GM12878 (cell line): ENCODE measurements around the gene NPTX1. TPM values are rescaled to one million over a fixed set of nuclear protein-coding genes. Genes with fewer than 3 reads are reported as not detected.
"Not testable (repeated sequence)": the region's sequence is repeated elsewhere in the genome, so short reads cannot be mapped to it uniquely, and the experiment has no call there.

Experiments used
- ATAC-seq: fragments of 200-7000 bp; cut with Tn5 transposase; 3 replicates; pipeline ENCODE4 v1.9.1; 2020; ENCODE audit warnings: mild to moderate bottlenecking, moderate library complexity
- BruUV-seq: library from RNA; stranded (reverse); fragments of 400-500 nt; replicated peaks from 2 replicates; lab custom pipeline; 2021; lab: Mats Ljungman, UMichigan
- CTCF ChIA-PET: fragments of 300-600 bp; sonication (Branson Sonifier 250); formaldehyde crosslinking; extraction: SDS; loops from one replicate; lab custom pipeline; 2021; ENCODE audit warnings: inconsistent platforms; lab: Yijun Ruan, JAX
- POLR2A ChIA-PET: fragments of 350-600 bp; formaldehyde crosslinking; extraction: SDS; loops from one replicate; lab custom pipeline; 2021; ENCODE audit warnings: inconsistent platforms; lab: Charles Lee
- RAD21 ChIA-PET: fragments of 300-600 bp; sonication (Branson Sonifier 250); formaldehyde crosslinking; loops from one replicate; lab custom pipeline; 2023; ENCODE audit warnings: antibody characterized with exemption; ENCODE audit not compliant: unreplicated experiment; lab: Charles Lee
- SMC1A ChIA-PET: fragments of 300-600 bp; sonication (Branson Sonifier 250); formaldehyde crosslinking; loops from one replicate; lab custom pipeline; 2023; ENCODE audit not compliant: unreplicated experiment, uncharacterized antibody; lab: Charles Lee
- DNase-seq: peaks from one replicate; pipeline ENCODE4 v3.0.0-alpha.2; 2011; ENCODE audit warnings: low read depth, low spot score
- FAIRE-seq: peaks from 3 replicates; lab custom pipeline; 2011; peaks lifted over from hg19 to GRCh38; lab: Jason Lieb, UNC
- H2AFZ ChIP-seq: 2 replicates; pipeline ENCODE4 v1.6.0; 2011; ENCODE audit warnings: low read depth, low read length, control low read depth; ENCODE audit not compliant: control insufficient read depth
- H3K27ac ChIP-seq: 2 replicates; pipeline ENCODE4 v1.5.1; 2011; ENCODE audit warnings: control low read depth; ENCODE audit not compliant: control insufficient read depth, insufficient read depth
- H3K27me3 ChIP-seq, 2 experiments: replicated peaks in 1 of 2; 2 replicates each; pipeline versions ENCODE4 v1.6.0 to v1.6.1; 2011; ENCODE audit warnings: low read length in 1 of 2; ENCODE audit not compliant: control insufficient read depth in 2 of 2, insufficient read depth in 2 of 2
- H3K36me3 ChIP-seq, 2 experiments: 2 replicates each; pipeline ENCODE4 v1.5.1; 2011; ENCODE audit warnings: low read length in 1 of 2; ENCODE audit not compliant: control insufficient read depth in 2 of 2, insufficient read depth in 2 of 2
- H3K4me1 ChIP-seq: 2 replicates; pipeline ENCODE4 v1.6.1; 2011; ENCODE audit warnings: mild to moderate bottlenecking, low read length, moderate library complexity, mixed read lengths; ENCODE audit not compliant: control insufficient read depth, insufficient read depth
- H3K4me2 ChIP-seq: 2 replicates; pipeline ENCODE4 v1.6.0; 2011; ENCODE audit warnings: control low read depth; ENCODE audit not compliant: control insufficient read depth, insufficient read depth
- H3K4me3 ChIP-seq: fragments of 200-600 bp; sonication (generic); 2 replicates; pipeline ENCODE4 v1.5.1; 2016
- H3K79me2 ChIP-seq: 2 replicates; pipeline ENCODE4 v1.6.0; 2011; ENCODE audit warnings: low read length; ENCODE audit not compliant: control insufficient read depth, insufficient read depth
- H3K9ac ChIP-seq: 2 replicates; pipeline ENCODE4 v1.8.0; 2011; ENCODE audit warnings: low read length, control low read depth, mixed read lengths; ENCODE audit not compliant: control insufficient read depth, insufficient read depth
- H3K9me3 ChIP-seq: replicated peaks from 3 replicates; pipeline ENCODE4 v1.5.1; 2011; ENCODE audit warnings: mild to moderate bottlenecking, low read length; ENCODE audit not compliant: control insufficient read depth, insufficient read depth
- H4K20me1 ChIP-seq: 2 replicates; pipeline ENCODE4 v1.6.0; 2011; ENCODE audit not compliant: control insufficient read depth, insufficient read depth
- ATF3 ChIP-seq: IDR thresholded peaks from 2 replicates; pipeline ENCODE4 v1.6.1; 2011; ENCODE audit warnings: low read depth, mild to moderate bottlenecking, low read length, moderate library complexity, borderline replicate concordance; ENCODE audit errors: extremely low read depth
- ATF7 ChIP-seq: fragments of 450-650 bp; IDR thresholded peaks from 2 replicates; pipeline ENCODE4 v1.6.1; 2016; ENCODE audit warnings: low read depth, mild to moderate bottlenecking
- BCL11A ChIP-seq: IDR thresholded peaks from 2 replicates; pipeline ENCODE4 v1.6.1; 2011; ENCODE audit warnings: low read depth, low read length
- FOXM1 ChIP-seq: IDR thresholded peaks from 2 replicates; pipeline ENCODE4 v1.6.1; 2012; ENCODE audit warnings: low read depth, mild to moderate bottlenecking, inconsistent platforms, low read length, moderate library complexity
- RBBP5 ChIP-seq: fragments of 200-600 bp; sonication (generic); conservative IDR thresholded peaks from 2 replicates; pipeline ENCODE4 v1.6.1; 2016
- SMAD1 ChIP-seq: fragments of 450-650 bp; IDR thresholded peaks from 2 replicates; pipeline ENCODE4 v1.6.1; 2018; ENCODE audit warnings: mild to moderate bottlenecking, low read depth; ENCODE audit not compliant: partially characterized antibody
- SREBF2 ChIP-seq: IDR thresholded peaks from 2 replicates; pipeline ENCODE4 v1.6.1; 2012; ENCODE audit warnings: mild to moderate bottlenecking, low read length
- STAT3 ChIP-seq: IDR thresholded peaks from 2 replicates; pipeline ENCODE4 v1.6.1; 2011; ENCODE audit warnings: low read depth, low read length, improper control_type of control experiment
- TCF12 ChIP-seq: IDR thresholded peaks from 2 replicates; pipeline ENCODE4 v1.6.1; 2011; ENCODE audit warnings: low read depth, mild to moderate bottlenecking, low read length
- USF1 ChIP-seq: IDR thresholded peaks from 2 replicates; pipeline ENCODE4 v1.6.1; 2011; ENCODE audit warnings: borderline replicate concordance, low read depth, mild to moderate bottlenecking, moderate library complexity, mixed read lengths, low read length; ENCODE audit not compliant: insufficient read depth; ENCODE audit errors: extremely low read length
- ZBTB33 ChIP-seq: fragments of 450-650 bp; IDR thresholded peaks from 2 replicates; pipeline ENCODE4 v1.6.1; 2017; ENCODE audit warnings: mild to moderate bottlenecking
- WGBS: methylation state at CpG from one replicate; pipeline ENCODE4 v1.1.6; 2016; ENCODE audit warnings: low lambda C conversion rate; ENCODE audit not compliant: insufficient replicate concordance, insufficient coverage; ENCODE audit errors: missing lambda C conversion rate; 5-methylcytosine and 5-hydroxymethylcytosine counted together
- in situ Hi-C: fragments of 300-500 bp; cut with MboI; formaldehyde crosslinking; loops from 9 replicates; pipeline ENCODE4 v1.14.3; 2018; ENCODE audit warnings: mixed read lengths
- intact Hi-C: fragments of 100-400 bp; cut with micrococcal nuclease; formaldehyde crosslinking; loops from one replicate; pipeline ENCODE4 v1.14.2; 2022; ENCODE audit not compliant: unreplicated experiment
- polyA plus RNA-seq, 11 experiments: library from polyadenylated mRNA; depleted of rRNA in 4 of 11; unstranded in 6 of 11; stranded (reverse) in 5 of 11; fragments of >200 nt; fragmentation: Nextera tagmentation in 4 of 11; fragmentation: Illumina TruSeq in 1 of 11; extraction: Ambion mirVana in 4 of 11; extraction: Trizol in 1 of 11; gene quantifications; 1 replicate in 1 of 11; 2 replicates in 10 of 11; pipeline versions ENCODE4 v1.2.1 to v1.2.3, GENCODE V29; 2011 to 2016; ENCODE audit warnings: inconsistent platforms in 2 of 11, missing spikeins in 2 of 11, low read depth in 1 of 11
- total RNA-seq, 4 experiments: library from RNA; depleted of rRNA in 3 of 4; stranded (reverse); fragments of >200 nt in 3 of 4; fragmentation: Illumina TruSeq in 1 of 4; extraction: Trizol in 1 of 4; gene quantifications; 2 replicates each; pipeline versions ENCODE4 v1.2.1 to v1.2.3, GENCODE V29; 2013 to 2021

The NPTX1 gene
- total and polyA plus RNA-seq, 10 of the 15 experiments (the other 5 are each of a cell fraction or from before 2014, with no cell fraction given), result not detected

- TF ChIP-seq ATF3, result no peak
- TF ChIP-seq RBBP5, result no peak
- no peak for TF ChIP-seq FOXM1
- no peak for TF ChIP-seq BCL11A
- no peak for TF ChIP-seq ZBTB33
- TF ChIP-seq SREBF2, result no peak
- no peak for TF ChIP-seq TCF12
- TF ChIP-seq ATF7, result no peak
- TF ChIP-seq SMAD1, result no peak
- TF ChIP-seq USF1, result no peak
- TF ChIP-seq STAT3, result no peak
- TF ChIP-seq, all 136 proteins: peak for 0
Observed at GRCh38 chr17:80507965-80508364, 31.6 kb upstream of the NPTX1 start (continued).

DNA sequence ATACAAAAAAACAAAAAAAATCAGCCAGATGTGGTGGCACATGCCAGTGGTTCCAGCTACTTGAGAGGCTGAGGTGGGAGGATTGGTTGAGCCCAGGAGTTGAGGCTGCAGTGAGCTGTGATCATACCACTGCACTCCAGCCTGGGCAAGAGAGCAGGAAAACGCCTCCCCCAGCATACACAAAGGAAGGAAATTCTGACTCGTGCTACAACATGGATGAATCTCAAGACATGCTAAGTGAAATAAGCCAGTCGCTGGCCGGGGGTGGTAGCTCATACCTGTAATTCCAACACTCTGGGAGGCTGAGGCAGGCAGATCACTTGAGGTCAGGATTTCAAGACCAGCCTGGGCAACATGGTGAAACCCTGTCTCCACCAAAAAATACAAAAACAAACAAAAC is 30.8 kb upstream of the NPTX1 start:
- H3K27ac ChIP-seq, H3K9ac ChIP-seq, POLR2A ChIA-PET, H4K20me1 ChIP-seq, H3K27me3 ChIP-seq, H3K4me1 ChIP-seq, H3K9me3 ChIP-seq, FAIRE-seq, H2AFZ ChIP-seq, ATAC-seq, CTCF ChIA-PET, RAD21 ChIA-PET, H3K4me3 ChIP-seq, H3K79me2 ChIP-seq, H3K36me3 ChIP-seq, intact Hi-C loops, DNase-seq, H3K4me2 ChIP-seq, in situ Hi-C loops, BruUV-seq: not testable (repeated sequence)
- WGBS, result 7% methylated on average over 4 of the region's 4 CpGs
- SMC1A ChIA-PET, result interaction anchor here (1.1 kb wide), 1 partner anchor 23 kb away, joined by 3 read pairs; no protein-coding TSS in a partner anchor
